Kasumi-1 (cell line): ENCODE measurements around the gene F12.
"Not testable (repeated sequence)": the region's sequence is repeated elsewhere in the genome, so short reads cannot be mapped to it uniquely, and the experiment has no call there.

Source experiments
- DNase-seq, 2 experiments: peaks; one replicate each; lab custom pipeline; 2025; lab: John Stamatoyannopoulos, UW

The F12 gene

GRCh38 chr5:177432143-177432838, 22.9 kb upstream of the F12 start:
- no peak for DNase-seq

GRCh38 chr5:177431317-177432142, 22.2 kb upstream of the F12 start:
- DNase-seq: peak; percentile 42 to 76

DNA sequence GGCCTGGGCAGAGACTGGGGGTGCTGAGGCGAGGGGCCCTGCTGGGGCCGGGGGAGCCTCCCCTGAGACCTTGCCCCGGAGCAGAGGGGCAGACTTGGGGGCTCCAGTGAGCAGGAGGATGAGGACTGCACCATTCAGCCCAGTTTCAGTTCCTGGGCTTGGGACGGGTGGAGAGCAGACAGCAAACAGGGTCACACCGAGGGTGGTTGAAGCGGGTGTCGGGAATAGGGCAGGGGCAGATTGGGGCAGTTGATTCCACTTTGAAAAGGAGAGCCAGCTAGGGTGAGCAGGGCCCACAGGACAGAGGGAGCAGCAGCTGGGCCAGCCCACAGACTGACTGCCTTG, 21.6 kb upstream of the F12 start:
- DNase-seq: no peak

GRCh38 chr5:177430140-177430951, 21.0 kb upstream of the F12 start:
- DNase-seq: no peak

GRCh38 chr5:177429248-177430040, 20.1 kb upstream of the F12 start:
- peak; percentile 96 for DNase-seq

DNA sequence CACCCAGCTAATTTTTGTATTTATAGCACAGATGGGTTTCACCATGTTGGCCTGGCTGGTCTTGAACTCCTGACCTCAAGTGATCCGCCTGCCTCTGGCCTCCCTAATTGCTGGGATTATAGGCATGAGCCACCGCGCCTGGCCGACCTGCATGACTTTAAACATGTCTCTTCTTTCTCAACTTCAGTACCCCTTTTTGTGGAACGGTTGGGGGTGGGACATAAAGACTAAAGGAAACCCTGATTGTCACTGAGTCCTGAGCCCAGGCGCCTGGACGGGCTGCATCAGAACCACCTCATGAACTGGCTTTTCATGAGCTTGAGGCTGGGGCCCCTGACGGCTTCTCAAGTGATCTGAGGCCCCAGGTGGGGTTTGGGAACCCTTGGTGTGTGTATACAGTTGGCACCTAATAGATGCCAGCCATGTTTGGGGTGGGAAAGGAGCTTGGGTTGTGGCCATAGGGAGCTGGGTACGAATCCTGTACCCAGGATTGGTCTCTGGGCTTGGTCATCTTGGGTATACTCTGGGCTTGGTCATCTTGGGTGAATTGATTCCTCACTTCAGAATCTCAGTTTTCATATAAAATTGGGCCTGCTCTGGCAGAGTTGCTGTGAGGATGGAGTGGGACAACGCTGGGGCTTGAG, 19.3 kb upstream of the F12 start:
- no peak for DNase-seq

GRCh38 chr5:177427919-177428573, 18.7 kb upstream of the F12 start:
- DNase-seq: no peak

DNA sequence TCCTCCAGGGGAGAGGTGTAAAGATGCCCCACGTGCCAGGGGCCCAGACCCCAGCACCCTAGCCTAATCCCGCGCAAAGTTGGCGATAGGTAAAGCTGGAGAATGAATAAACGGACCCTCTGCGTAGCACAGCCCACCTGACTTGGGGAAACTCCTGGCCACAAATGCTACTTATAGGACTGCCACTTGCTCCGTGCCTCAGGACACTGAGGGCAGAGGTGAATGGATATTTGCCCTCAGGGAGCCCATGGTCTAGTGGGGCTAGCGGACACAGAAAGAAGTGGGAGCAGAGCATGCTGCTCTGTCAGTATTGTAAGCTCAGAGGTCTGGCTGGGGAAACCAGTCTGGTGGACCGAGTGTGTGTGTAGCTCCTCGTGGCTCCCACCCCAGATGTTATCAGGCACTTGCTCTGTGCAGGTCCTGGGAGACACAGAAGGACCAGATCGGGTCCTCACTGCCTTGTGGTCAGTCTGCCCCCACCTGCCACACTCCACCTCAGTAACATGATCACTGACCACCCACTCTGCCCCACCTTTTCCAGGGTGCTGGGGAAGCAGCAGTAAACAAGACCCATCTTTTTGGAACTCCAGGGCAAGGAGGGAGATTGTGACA, 18.0 kb upstream of the F12 start:
- DNase-seq: no peak

- DNase-seq: no peak
Observed at GRCh38 chr5:177426566-177427210, 17.3 kb upstream of the F12 start, which contains the start of gene GRK6. TSS of gene GRK6 (plus strand) at chr5:177426676. CDS start at chr5:177426846, 170 bp downstream.

GRCh38 chr5:177425801-177426565, 16.6 kb upstream of the F12 start:
- peak; percentile 99 to 100 for DNase-seq

- DNase-seq: no peak
Observed at GRCh38 chr5:177425196-177425800, 15.9 kb upstream of the F12 start.

DNA sequence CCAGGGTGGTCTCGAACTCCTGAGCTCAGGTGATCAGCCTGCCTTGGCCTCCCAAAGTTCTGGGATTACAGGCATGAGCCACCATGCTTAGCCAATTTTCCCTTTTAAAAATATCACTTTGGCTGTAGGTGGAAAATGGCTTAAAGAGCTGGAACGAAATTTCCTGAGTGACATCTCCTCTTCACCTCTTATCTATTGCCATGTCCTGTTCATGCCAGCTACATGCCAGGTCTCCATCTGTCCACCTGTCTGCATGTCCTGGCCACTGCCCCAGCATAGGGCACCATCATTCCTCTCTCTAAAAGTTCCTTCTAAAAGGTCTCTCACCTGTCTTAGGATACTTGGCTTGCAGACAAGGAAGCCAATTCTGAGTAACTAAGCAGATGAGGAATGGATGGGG, 14.3 kb upstream of the F12 start:
- no peak for DNase-seq

DNA sequence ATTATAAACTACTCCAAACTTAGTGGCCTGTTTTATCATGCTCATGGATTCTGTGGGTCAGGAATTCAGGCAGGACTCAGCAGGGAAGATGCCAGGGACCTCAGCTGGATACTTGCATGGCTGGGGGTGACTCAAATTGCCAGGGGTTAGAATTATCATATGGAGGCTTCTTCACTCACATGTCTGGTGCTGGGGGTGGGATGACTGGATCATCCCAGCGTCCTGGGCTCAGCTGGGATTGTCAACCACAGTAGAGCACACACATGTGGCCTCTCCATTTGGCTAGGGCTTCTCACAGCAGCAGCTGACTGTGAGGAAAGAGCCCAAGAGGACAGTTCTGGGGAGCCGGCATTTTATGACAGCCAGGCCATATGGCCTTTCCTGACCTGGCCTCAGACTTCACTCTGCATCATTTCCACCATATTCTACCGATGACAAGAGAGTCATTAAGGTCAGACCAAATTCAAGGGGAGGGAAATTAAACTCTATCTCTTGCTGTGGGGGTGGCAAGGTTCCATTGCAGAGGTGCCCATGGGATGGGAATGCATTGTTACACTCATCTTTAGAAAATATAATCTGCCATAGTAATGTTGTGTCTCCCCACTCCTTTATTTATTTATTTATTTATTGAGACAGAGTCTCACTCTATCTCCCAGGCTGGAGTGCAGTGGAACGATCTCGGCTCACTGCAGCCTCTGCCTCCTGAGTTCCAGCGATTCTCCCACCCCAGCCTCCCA, 11.9 kb upstream of the F12 start:
- DNase-seq: no peak

GRCh38 chr5:177420472-177420871, 11.1 kb upstream of the F12 start:
- DNase-seq: not testable (repeated sequence)

DNA sequence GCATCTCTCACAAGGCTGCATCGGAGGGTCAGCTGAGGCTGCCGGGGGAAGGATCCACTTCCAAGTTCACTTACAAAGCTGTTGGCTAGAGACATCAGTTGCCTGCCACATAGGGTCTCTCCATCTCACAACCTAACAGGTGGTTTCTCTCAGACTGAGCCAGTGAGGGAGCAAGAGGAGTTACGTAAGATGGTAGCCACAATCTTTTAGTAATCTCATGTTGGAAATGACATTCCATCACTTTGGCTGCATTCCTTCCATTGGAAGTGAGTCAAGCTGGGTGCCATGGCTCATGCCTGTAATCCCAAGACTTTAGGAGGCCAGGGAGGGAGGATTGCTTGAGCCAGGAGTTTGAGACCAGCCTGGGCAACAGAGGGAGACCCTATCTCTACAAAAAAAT, 9.7 kb upstream of the F12 start:
- DNase-seq: no peak

- DNase-seq: not testable (repeated sequence)
Observed at GRCh38 chr5:177417081-177417480, 7.7 kb upstream of the F12 start.

DNA sequence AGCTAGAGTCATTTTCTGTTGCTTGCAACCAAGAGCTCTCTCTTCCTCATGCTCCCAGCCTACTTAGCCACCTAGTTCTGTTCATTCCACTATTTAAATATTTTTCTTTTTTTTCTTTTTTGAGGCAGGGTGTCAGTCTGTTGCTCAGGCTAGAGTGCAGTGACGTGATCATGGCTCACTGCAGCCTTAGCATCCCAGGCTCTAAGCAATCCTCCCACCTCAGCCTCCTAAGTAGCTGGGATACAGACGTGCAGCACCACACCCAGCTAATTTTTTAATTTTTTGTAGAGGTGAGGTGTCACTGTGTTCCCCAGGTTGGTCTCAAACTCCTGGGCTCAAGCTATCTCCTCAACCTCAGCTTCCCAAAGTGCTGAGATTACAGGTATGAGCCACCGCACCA, 5.1 kb upstream of the F12 start:
- DNase-seq: no peak
